Measurements from ENCODE around the gene CHST6.

DNA sequence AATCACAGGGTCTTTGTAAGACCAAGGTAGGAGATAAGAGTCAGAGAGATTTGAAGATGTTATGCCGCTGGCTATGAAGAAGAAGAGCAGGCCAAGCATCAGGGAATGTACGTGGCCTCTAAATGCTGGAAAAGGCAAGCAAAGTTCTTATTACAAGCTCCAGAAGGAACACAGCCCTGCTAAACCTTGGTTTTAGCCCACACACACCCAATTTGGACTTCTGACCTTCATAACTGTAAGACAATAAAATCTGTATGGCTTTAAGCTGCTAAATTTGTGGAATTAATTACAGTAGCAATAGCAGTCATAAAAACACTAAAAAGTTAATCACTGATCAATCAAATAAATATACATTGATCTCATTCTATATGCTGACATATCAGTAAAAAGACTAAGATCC, 36.8 kb downstream of the CHST6 start:
- no peak for TF ChIP-seq EZH2 (IDR thresholded peaks at IDR 0.05; ENCODE audit: low read depth)
- TF ChIP-seq, protein P1, sequence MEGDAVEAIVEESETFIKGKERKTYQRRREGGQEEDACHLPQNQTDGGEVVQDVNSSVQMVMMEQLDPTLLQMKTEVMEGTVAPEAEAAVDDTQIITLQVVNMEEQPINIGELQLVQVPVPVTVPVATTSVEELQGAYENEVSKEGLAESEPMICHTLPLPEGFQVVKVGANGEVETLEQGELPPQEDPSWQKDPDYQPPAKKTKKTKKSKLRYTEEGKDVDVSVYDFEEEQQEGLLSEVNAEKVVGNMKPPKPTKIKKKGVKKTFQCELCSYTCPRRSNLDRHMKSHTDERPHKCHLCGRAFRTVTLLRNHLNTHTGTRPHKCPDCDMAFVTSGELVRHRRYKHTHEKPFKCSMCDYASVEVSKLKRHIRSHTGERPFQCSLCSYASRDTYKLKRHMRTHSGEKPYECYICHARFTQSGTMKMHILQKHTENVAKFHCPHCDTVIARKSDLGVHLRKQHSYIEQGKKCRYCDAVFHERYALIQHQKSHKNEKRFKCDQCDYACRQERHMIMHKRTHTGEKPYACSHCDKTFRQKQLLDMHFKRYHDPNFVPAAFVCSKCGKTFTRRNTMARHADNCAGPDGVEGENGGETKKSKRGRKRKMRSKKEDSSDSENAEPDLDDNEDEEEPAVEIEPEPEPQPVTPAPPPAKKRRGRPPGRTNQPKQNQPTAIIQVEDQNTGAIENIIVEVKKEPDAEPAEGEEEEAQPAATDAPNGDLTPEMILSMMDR (conservative IDR thresholded peaks at IDR 0.05), result no peak

Data from PC-9 (cell line).